ENCODE measurements around the gene SLC6A19.
A peak's percentile ranks its signal among the peaks of the same experiment; 100 is the strongest.
"Not testable (repeated sequence)": the region's sequence is repeated elsewhere in the genome, so short reads cannot be mapped to it uniquely, and the experiment has no call there.

The SLC6A19 gene

DNA sequence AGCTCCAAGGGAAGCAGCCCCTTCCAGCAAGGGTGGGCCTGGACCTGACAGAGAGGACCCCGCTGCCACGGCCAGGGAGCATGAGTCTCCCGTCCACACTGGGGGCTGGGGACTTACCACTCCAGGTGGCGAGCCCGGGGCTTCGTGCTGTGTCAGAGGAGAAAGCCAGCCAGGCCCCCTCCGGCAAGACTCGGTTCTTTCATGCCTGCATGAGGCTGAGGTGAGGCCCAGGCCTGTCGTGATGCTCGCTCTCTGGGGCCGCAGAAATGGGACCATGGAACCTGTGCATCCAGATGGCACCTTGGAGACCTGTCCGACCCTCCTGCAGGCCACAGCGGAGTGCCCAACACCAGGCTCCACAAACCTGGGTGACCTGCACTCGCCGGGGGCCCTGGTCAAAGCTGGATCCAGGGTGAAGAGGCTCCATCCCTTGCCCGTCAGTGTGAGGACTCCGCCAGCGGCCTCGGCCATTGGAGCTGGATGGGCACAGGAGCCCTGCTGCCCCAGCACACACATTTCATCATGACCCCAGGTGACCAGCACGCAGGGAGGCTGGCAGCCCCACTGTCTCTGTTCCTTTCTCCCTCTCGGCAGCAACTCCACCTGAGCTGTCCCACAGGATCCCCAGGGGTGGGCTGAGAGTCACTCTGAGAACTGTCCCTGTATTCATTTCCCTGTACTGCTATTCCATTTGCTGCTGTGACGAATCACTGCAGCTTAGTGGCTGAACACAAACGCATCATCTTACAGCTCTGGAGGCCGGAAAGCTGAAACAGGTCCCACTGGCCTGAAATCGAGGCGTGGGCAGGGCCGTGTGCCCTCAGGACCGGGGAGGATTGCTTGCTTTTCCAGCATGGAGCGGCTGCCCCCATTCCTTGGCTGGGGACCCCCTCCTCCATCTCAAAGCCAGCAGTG, 48.2 kb downstream of the SLC6A19 start:
- no peak for DNase-seq

DNA sequence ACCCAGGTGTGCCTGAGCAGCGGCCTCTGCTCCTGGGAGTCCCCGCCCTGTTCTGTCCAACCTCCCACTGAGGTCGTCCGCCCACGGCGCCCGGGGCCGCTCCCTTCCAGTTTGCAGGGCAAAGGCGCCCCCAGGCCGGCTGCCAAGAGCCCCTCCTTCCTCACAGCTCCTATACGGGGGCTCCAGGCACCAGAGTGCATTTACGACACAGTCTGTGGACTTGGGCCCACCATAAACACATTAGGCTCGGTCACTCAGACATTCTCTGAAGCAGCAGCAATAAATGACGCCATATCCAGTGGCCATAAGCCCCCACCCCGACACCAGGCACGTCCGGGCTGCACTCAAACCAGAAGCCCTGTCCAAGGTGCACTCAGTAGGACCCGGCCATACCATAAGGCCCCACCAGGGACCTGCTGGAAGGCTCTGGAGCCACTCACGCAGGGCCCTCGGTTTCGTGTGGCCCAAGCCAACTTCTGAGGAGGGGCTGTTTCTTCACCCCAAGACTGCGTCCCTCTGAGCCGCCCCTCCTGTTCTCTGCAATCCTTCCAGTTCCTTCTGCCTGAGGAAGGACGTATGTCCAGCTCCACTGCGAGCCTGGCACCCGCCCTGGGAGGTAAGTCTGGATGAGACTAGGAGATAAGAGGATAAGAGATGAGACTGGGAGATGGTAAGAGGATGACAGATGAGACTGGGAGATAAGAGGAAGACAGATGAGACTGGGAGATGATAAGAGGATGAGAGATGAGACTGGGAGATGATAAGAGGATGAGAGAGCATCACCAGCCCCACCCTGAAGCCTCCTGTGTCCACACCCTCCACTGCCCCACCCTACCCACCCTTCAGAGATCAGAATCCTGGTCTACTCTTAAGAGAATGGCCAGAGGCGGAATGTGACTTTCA, 50.5 kb downstream of the SLC6A19 start:
- no peak for DNase-seq

DNA sequence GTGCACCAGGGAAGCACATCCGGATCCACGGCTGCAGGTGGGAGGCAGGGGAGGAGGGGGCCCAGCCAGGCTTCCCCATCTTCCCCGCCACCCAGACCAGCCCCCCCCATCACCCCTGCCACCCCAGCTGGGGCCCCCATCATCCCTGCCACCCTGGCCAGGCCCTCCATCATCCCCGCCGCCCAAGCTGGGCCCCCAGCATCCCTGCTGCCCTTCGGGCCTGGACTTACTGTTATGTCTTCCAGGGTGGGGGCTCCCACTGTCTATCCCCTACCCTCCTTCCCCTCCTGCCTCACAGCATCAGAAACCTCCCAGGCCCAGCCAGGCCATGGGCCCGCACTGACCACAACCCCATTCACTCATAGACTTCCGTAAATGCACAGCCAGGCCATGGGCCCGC, 51.3 kb downstream of the SLC6A19 start:
- DNase-seq = no peak

DNA sequence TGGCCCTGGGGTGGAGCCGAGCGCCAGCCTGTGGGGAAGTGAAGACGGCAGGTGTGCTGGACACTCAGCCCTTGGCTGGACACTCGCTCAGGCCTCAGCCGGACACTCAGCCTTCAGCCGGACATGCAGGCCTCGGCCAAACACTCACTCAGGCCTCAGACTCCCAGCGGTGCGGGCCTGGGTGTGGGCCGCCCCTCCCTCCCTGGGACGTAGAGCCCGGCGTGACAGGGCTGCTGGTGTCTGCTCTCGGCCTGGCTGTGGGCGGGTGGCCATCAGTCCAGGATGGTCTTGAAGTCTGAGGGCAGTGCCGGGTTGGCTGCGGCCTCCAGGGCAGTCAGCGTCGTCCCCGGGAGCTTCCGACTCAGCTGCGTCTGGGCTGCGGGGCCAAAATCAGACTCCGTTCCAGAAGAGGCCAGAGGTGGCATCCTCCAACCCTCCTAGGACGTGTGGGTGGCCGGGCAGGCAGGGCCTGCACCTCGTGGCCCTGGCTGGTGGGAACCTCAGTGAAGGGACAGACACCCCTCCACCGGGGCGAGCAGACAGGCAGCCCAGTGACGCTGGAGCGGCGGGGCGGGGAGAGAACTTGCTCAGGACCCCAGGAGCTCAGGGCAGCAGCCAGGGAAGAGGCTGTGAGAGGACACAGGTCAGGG, 52.2 kb downstream of the SLC6A19 start:
- no peak for DNase-seq

DNA sequence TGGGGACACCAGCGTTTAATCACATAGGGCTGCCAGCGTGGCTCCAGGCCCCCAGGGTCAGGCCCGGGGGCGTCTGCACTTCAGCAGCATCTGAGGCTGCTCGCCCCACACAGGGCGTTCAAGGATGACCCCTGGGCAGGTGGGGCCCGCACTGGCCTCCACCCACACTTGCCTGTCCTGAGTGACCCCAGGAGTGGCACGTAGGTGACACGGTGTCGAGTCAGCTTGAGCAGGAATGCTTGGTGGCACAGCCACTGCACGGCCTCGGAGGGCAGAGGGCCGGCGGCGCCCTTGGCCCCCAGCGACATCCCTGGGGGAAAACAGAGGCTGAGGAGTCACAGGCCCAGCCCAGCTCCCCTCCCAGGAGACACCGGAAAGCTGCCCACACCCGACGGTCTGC, 52.8 kb downstream of the SLC6A19 start:
- DNase-seq = no peak

DNA sequence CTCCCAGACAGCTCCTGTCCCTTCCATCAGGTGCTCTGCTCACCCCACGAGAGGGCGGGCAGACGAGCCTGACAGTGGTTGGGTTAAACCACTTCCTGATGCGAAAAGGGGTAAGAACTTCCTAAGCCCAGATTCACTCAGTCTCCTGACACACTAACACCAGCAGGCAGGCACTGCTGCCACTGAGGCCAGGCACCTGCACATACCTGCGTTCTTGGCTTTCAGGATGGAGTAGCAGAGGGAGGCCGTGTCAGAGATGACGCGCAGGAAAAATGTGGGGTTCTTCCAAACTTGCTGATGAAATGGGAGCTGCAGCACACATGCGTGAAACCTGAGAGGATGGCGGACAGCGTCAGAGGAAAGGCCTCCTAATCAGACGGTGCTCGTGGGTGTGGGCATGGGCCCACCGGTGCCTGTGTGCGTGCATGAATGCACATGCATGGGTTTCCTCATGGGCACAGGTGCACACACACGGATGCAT, 53.7 kb downstream of the SLC6A19 start:
- DNase-seq = peak; percentile 62

DNA sequence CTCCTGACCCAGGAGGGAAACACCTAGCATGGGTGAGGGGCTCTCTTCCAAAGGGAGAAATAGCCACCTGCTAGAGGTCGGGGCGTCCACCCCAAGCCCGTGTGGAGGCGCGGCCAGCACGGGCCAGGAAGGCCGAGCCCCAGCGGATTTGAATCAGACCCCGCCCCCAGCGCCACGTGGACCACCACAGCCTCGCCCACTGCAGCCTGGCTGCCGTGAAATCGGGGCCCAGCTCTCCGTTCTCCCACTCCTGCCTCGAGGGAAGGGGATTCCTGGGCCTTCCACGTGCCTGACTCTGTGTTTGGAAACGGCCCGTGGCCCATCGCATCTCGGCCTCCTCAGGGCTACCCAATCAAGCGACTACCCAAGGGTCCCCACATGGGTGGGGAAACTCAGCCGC, 55.4 kb downstream of the SLC6A19 start:
- DNase-seq = no peak

DNA sequence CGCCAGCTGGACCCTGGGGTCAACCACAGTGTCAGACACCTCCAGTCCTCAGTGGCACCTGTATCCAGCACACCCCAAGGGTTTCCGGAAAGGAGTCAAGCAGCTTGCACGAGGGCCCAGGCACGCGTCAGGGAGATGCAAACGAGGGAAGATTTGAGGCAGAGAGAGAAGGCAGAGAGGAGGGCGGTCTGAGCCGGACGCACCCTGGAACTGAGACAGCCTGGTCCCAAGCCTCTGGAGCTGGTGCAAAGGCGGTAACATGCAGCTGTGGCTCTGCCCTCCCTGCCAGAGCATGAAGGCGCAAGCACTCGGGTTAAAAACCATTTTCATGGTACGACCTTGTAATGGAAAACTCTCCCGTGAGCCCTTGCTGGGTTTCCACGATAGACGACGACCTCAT, 56.0 kb downstream of the SLC6A19 start:
- no peak for DNase-seq

DNA sequence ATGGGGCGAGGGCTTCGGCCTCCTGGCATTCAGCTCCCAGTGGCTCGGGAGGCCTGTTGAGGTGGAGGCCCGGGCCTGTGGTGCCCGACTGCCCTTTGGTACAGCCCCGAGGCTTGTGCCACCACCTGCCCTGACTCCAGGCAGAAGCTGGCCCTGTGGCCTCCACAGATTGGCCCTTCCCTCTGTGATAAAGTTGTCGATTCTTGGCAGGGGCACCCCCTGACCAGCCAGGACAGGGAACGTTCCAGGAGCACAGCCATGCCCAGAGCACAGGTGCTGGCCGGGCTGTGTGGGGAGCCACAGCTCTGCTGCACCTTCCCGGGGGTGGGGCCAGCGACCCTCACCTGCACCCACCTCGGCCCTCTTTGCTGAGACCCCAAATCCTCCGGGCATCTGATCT, 56.4 kb downstream of the SLC6A19 start:
- no peak for DNase-seq

DNA sequence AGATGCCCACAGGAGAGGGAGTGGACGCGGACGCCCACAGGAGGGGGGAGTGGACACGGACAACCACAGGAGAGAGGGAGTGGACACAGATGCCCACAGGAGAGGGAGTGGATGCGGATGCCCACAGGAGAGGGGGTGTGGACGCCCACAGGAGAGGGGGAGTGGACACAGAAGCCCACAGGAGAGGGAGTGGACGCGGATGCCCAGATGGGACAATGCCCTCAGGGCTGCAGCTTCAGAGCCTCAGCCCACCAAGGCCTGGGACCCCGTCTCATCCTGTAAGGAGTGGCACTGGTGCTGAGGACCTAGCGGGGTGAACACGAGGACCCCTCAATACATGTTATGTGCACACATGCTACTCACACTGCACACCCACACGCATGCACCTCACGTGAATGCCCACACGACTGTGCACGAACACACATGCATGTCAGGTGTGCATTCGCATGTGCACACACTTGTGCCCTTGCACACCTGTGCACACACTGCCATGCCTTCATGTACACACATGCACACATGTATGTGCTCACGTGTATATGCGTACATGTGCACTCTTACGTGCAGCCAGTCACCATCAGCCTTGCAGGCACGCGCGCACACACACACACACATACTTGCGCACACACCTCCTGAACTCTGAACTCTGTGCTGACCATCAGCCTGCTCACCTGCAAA, 58.5 kb downstream of the SLC6A19 start:
- no peak for DNase-seq

DNA sequence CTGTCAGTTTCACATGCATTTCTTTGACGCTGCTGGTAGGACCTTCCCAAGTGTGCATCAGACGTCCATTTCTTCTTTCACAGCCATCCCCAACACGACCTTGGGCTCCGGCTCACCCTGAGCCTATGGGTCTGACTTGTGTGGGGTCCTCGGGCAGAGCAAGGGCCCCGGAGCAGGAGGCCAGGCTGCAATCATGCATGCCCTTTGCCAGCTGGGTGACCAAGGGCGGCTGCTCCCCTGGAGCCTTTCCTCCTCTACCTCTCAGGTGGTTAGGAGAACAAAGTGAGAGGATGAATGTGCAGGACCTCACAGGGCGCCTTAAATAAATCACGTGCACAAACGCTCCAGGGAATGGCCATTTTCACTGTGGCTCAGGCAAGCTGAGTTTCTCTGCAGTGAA, 60.2 kb downstream of the SLC6A19 start:
- DNase-seq = no peak

DNA sequence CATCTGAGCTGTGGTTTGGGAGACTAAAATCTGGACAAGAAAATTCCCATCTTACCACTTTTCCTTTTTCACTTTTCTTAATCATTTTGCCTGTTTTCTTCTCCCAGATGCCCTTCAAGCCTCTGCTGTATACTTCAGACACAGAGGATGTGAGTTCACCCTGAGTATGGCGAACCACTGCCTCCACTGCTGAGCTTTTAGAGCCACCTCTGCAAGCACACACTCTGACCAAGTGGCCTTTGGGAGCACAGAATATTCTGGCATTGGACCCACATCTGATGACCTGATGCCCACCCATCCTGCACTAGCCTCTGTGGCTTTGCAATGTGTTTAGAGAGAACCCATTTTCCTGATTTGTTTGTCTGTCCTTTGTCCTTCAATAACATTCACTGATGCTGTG, 61.0 kb downstream of the SLC6A19 start:
- no peak for DNase-seq

DNA sequence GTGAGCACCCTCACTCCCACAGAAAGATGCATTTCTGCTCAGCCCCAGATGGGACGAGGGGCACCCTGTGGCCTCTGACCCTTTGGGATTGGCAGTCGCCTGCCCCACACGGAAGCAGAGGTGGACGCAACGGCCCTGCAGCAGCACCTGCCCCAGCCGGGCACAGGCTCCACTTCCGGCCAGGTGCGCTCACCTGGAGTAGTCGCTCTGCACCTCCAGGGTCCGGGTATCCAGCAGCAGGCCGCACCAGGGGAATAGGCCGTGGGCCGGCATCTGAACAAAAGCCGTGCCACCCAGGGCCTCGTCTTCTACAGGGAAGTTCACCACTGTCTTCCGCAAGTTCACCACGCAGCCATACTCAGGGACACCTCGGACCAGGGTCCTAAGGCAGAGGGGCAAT, 62.8 kb downstream of the SLC6A19 start:
- DNase-seq = no peak

DNA sequence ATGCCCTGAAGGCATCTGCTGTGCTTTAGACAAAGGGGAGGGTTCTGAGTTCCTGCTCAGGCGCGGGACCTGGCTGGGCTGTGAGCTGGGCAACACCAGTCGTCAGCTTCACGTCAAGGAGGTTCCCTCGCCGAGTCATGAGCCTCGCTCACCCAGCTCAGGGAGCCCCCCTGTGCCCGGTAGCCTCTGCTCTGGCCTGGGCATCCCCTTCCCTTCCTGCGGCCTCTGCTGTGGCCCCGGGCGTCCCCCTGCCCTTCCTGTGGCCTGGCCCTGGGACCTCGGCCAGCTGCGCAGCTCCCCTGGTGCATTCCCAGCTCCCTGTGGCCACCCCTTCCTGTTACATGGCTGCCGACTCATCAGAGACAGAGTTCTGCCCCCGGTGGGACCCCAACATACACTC, 63.6 kb downstream of the SLC6A19 start:
- no peak for DNase-seq

DNA sequence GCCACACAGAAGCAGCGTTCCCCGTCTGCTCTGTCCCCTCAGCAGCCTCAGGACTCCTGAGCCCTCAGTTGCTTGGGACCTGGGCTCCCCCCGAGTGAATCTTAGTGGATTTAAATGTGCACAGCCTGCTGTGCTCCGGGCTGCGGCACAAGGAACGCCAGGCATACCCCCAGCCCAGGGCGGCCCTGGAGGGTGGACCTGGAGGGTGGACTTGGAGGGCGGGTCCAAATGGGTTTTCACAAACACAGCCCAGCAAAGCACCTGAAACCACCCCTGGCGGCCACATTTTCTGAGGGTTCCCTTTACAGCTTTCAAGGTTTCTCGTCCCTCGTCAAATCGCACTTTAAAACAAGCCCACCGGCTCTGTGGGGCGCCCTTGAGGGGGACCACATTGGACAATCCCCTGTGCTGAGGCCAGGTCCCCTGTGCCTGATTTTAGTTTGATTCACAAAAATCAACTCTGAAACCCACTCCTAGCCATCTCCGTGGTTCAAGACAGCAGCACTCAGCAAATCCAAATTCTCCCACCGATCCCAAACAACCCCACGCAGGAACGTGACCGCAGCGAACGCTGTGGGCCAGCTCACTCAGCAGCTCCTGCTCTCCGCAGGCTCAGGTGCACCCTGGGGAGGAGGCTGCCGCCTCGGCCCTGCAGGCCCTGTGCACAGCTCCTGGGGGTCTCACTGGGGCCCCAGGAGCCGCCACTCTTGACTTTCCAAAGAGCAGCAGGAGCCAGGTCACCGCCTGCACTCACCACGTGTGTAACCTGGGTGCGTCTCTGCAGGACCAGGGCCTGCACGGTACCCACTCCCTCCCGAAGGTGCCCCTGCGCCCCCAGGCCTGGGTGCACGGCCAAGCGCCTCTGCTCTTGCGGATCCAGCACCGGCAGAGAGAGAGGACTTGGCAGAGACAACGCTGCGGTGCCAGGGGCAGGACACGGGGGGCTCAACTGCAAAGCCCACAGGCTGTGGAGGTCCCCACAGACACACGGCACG, 64.4 kb downstream of the SLC6A19 start:
- no peak for DNase-seq

DNA sequence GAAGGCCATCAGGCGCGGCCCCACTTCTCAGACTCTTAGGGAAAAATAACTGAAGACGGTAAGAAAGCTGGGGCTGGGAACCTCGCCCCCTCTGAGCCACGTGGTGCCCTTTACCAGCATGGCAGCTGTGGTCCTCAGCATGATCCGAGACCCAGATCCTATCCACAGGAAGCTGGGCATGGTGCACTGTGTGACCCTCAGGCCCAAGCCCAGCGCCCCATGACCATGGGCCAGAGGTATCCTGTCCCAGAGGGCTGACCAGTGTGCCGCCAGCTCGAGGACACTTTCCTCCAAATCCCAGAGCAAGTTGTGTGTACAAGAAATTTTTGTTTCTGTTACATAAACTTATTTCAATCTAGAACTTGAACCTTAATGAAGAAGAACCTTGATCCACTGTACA, 65.4 kb downstream of the SLC6A19 start:
- no peak for DNase-seq

DNA sequence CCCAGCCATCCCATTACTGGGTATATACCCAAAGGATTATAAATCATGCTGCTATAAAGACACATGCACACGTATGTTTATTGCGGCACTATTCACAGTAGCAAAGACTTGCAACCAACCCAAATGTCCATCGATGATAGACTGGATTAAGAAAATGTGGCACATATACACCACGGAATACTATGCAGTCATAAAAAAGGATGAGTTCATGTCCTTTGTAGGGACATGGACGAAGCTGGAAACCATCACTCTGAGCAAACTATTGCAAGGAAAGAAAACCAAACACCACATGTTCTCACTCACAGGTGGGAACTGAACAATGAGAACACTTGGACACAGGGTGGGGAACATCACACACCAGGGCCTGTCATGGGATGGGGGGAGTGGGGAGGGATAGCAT, 66.1 kb downstream of the SLC6A19 start:
- not testable (repeated sequence) for DNase-seq

DNA sequence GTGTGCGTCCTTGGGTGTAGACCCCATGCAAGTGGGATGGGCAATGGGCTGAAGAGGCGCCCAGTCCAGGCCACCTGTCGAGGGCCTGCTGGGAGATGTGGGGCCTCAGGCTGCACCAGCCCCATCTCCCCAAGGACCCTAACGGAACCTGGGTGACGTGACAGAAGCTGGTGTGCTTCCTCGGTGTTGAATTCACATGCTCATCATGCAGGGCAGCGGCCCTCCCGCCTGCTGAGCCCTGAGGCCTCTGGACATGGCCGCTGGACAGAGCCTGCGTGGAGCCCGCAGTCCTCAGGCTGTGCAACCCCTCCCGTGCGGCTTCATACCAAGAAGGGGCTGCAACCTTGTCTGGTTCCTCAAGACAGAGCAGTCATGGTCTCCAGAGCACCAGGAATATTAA, 66.7 kb downstream of the SLC6A19 start:
- DNase-seq = no peak

DNA sequence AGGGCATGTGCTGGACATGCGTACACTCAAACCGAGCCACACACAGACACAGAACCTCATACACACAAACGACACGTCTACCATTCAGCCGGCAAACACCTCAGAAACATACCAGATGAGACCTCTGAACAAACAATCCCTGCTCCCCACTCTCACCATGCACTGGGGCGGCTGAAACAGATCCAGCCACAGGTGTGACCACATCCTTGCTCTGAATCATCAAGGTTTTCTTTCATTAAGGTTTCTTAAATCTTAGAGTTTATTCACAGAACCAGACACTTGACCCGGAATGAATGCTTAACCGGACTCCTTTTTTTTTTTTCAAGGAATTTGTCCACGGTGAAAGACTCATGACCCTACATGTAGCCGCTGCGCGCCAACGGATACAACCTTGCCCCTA, 67.3 kb downstream of the SLC6A19 start:
- DNase-seq = peak; percentile 36

DNA sequence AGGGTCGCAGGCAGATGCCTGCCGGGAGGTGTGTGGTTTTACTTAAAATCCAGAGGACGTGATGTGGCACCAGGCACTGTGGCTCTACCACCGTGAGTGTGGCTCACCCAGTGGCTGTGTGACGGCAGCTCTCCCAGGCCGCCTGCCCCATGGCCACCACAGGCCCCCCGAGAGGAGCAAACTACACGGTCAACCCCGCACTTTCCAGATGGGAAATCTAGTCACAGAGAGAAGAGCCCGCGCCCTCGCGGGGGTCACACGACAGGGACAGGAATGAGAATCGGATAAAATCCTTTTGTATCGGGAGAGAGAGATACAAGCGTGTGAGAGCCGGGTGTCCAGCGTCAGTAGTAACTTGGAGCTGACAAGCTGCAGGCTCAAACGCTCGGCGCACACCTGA, 69.0 kb downstream of the SLC6A19 start:
- no peak for DNase-seq
